Measurements from ENCODE around the gene GRPEL1. TPM values are rescaled to one million over a fixed set of nuclear protein-coding genes. Genes with fewer than 3 reads are reported as not detected.

GRPEL1 gene
- polyA plus RNA-seq, 1 experiment: 39.4 TPM

GRCh38 chr4:7044137-7044930 is 23.5 kb downstream of the GRPEL1 start:
- CTCF ChIA-PET: interaction anchor here (0.6 to 1.9 kb wide), 6 partner anchors 24 to 127 kb away, joined by 3 to 38 read pairs (median 5); partner anchors contain the start of gene GRPEL1
- no peak for DNase-seq (ENCODE audit: low read depth, low spot score)
- POLR2A ChIA-PET: interaction anchor here (1.0 to 2.2 kb wide), 6 partner anchors 8 to 135 kb away, joined by 3 to 27 read pairs (median 6); partner anchors contain the start of genes GRPEL1 and TBC1D14
- Histone ChIP-seq H3K4me3 (ENCODE audit: low read depth, low read length) (peak overlapping the region; percentile 92), H3K27ac (ENCODE audit: low read depth, low read length) (no peak overlapping the region), H3K27me3 (ENCODE audit: control insufficient read depth, insufficient read depth, low read length) (no peaks in the 10 kb centered on the region), H3K9me3 (ENCODE audit: control insufficient read depth, insufficient read depth, low read length) (no peaks in the 10 kb centered on the region; the same call in 1 of the 2 replicates)
- no peak for TF ChIP-seq CTCF (IDR thresholded peaks at IDR 0.05; ENCODE audit: low read depth, low read length)

GRCh38 chr4:7043284-7044136 is 24.4 kb downstream of the GRPEL1 start, which contains the start of gene TADA2B:
Gene TADA2B, plus strand, starts transcription at chr4:7043372. Its CDS starts 208 bp downstream, at chr4:7043580.
- H3K27ac ChIP-seq (ENCODE audit: low read depth, low read length): peak within 1 kb of the TSS; percentile 70
- ChIA-PET CTCF (interaction anchor here (0.7 to 1.9 kb wide), 15 partner anchors 10 to 310 kb away, joined by 3 to 38 read pairs (median 4); partner anchors contain the start of gene GRPEL1), POLR2A (interaction anchor here (0.6 to 2.2 kb wide), 9 partner anchors 9 to 323 kb away, joined by 3 to 27 read pairs (median 5); partner anchors contain the start of genes GRPEL1 and TBC1D14)
- H3K9me3 ChIP-seq (ENCODE audit: control insufficient read depth, insufficient read depth, low read length): no peaks in the 10 kb centered on the region; the same call in 1 of the 2 replicates
- DNase-seq (ENCODE audit: low read depth, low spot score): no peak
- H3K4me3 ChIP-seq (ENCODE audit: low read depth, low read length): peak within 1 kb of the TSS; percentile 92
- no peaks in the 10 kb centered on the region for H3K27me3 ChIP-seq (ENCODE audit: control insufficient read depth, insufficient read depth, low read length)
- TF ChIP-seq CTCF (IDR thresholded peaks at IDR 0.05; ENCODE audit: low read depth, low read length): no peak

GRCh38 chr4:7042503-7043283 is 25.2 kb downstream of the GRPEL1 start:
- ChIA-PET CTCF (interaction anchor here (0.6 to 1.9 kb wide), 37 partner anchors 8 to 1301 kb away, joined by 3 to 38 read pairs (median 4); partner anchors contain the start of gene GRPEL1), POLR2A (interaction anchor here (0.6 to 2.2 kb wide), 11 partner anchors 10 to 322 kb away, joined by 3 to 27 read pairs (median 5); partner anchors contain the start of genes GRPEL1 and TBC1D14)
- Histone ChIP-seq H3K27ac (ENCODE audit: low read depth, low read length) (peak overlapping the region; percentile 70), H3K4me3 (ENCODE audit: low read depth, low read length) (peak overlapping the region; percentile 72), H3K27me3 (ENCODE audit: control insufficient read depth, insufficient read depth, low read length) (no peaks in the 10 kb centered on the region), H3K9me3 (ENCODE audit: control insufficient read depth, insufficient read depth, low read length) (no peaks in the 10 kb centered on the region; the same call in 1 of the 2 replicates)
- DNase-seq (ENCODE audit: low read depth, low spot score): peak; percentile 92
- no peak for TF ChIP-seq CTCF (IDR thresholded peaks at IDR 0.05; ENCODE audit: low read depth, low read length)

GRCh38 chr4:7041801-7042502 is 25.9 kb downstream of the GRPEL1 start:
- Histone ChIP-seq H3K27ac (ENCODE audit: low read depth, low read length) (peak overlapping the region; percentile 70), H3K9me3 (ENCODE audit: control insufficient read depth, insufficient read depth, low read length) (no peaks in the 10 kb centered on the region; the same call in 1 of the 2 replicates), H3K4me3 (ENCODE audit: low read depth, low read length) (peak overlapping the region; percentile 72), H3K27me3 (ENCODE audit: control insufficient read depth, insufficient read depth, low read length) (no peaks in the 10 kb centered on the region)
- TF ChIP-seq CTCF (IDR thresholded peaks at IDR 0.05; ENCODE audit: low read depth, low read length): no peak
- ChIA-PET CTCF (interaction anchor here (0.7 to 1.9 kb wide), 11 partner anchors 7 to 133 kb away, joined by 3 to 38 read pairs (median 5); partner anchors contain the start of gene GRPEL1), POLR2A (interaction anchor here (0.6 to 2.2 kb wide), 4 partner anchors 11 to 144 kb away, joined by 5 to 27 read pairs (median 6); partner anchors contain the start of gene GRPEL1)
- no peak for DNase-seq (ENCODE audit: low read depth, low spot score)

Measured in AG04450 (cell line).